NCI-H2196 (cell line): ENCODE measurements around the gene NGDN.

ENCODE experiments used
- DNase-seq: peaks from one replicate; lab custom pipeline; 2025; ENCODE audit not compliant: unreplicated experiment; lab: John Stamatoyannopoulos, UW

The NGDN gene

DNA sequence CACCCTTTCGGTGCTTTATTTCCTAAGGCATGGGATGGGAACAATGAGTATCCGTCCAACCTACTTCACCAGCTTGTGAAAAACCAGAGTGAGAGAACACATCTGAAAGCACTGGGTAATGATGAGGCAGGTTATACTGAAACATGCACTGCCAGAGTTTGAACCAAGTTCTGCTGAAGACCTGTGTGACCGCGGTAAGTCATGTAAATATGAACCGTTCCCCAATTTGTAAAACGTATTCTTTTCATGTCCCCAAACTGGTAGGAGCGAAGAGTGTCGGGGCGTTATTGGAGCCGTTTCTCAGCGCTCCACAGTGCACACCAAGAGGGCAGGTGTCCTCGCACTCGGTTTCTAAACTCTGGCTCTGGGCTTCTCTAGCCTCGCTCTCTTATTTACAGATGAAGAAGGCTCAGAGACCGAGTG lies 788 bp upstream of the NGDN start:
- no peak for DNase-seq

DNA sequence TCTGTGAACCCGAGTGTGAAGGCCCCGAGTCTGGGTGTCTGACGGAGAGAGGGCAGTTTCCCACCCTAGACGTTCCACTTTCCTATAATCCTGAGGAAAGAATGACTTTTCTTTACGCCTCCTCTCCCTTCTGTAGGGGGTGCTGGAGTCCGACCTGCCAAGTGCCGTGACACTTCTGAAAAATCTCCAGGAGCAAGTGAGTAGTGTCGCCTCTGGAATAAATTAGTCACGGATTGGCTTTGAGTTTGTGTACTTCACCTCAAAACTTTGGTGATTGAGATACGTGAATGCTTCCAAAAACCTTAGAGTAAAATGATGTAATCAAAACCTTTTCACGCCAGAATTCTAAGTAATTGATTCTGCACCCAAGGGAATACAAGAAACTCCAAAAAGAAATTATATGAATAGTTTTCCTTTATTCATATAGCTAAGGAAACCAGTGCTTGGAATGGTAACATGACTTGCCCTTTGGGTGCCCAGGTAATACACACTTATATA lies 452 bp downstream of the NGDN start:
- no peak for DNase-seq

DNA sequence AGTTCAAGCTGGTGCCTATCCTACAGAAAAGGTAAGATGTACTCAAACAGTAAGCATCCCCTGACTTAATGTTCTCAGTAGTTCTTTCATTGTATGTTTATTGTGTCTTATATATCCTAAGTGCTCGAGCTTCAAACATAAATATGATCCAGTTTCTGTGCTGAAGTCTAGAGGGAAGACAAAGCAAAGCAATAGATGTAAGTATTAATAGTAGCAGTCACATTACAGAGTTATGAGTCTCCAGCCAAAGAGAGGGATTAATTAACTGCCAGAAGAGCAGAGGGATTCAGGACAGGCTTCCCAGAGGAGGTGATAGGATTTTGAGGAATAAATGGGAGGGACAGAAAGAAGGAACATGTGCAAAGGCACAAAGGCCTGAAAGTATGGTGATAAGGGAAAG lies 1.4 kb downstream of the NGDN start:
- no peak for DNase-seq

DNA sequence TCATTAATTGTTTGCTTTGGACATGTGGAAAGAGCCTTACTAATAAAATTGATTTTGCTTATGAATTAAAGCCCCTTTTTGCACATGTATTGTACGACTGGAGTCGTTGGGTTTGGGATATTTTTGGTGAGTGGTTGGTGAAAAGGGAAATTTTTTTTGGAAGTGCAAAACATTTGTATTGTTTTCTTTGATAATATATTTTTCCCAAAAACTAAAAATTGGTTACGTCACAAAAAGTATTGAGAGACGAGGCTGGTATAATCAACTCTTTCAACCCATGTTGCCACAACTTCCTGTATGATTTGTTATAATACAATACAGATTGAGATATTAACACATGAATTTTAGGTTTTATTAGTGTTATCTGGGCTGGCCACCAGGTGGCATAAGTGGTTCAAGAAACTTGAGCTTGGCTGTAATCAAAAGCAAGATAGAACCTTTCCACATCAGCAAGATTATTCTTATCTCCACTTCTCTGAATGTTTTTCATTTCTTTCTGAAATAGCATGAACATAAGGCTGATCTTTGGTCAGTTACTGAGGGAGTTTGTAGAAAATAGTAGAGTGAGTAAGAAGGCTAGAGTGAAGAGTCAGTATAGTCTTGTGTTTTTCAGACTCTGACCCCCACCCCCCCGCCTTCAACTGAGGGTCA lies 8.7 kb downstream of the NGDN start:
- peak; percentile 71 for DNase-seq

DNA sequence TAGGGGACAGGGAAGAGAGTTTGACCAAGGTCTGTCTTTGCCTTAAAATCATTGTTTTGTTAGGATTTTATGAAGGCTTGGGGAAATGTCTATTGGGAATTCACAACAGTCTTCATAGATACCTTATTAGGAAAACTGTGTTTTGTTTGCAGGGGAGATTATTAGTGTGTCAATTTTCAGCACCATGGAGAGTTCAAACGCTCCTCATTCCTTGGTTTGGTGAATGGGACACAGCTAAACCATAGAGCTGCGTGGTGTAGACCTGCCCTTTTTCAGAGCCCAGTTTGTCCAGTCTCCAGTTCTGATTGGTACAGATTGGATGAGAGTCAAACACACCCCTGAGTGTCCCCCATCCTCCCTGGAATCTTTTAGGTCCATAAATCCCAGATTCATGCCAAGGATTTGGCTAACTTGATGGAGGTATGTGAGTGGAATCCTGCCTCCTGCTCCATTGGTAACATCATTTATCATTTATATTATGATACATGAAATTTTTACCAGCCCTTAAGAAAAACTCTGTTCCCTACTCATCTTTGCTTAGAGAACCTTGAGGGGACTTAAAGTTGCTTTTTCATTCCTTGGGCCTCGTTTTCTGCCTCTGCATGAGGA lies 12.0 kb downstream of the NGDN start:
- no peak for DNase-seq

DNA sequence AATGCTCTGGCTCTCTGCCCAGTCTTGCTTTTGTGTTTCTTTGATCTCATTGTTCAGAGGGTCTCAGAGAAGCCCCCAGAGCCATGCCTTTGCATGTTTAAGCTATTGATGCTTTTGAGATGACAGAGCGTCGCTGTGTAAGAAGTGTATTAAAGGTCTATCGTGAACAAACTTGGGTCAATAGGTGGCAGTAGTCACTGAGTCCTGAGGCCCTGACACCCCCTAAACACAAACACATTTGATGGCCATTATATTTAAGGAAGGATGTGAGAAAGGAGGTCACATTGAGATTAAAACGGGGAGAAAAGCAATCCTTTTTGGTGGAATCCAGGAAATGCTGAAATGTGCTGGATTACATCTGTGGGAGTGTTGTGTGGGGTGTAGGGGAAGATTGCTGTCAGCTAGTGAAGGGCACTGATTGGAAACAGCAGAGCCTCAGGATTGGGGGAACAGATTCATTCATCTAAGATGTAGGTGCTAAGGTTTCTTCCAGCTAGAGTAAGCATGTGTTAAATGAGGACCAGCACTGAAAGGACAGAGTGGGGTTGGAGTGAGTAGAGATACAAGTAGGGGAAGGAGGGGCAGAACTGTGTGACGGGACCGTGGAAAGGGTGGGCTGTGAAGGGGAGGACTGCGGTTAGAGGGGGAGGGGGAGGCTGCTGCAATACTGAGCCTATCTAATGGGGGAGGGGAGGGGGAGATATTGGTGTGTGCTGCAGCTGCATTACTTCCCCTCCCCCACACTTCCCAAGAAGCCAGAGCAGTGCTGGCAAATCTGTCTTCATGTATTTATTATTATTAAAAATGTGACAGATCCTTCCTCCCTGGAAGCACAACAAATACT lies 12.7 kb downstream of the NGDN start:
- DNase-seq = peak; percentile 12

DNA sequence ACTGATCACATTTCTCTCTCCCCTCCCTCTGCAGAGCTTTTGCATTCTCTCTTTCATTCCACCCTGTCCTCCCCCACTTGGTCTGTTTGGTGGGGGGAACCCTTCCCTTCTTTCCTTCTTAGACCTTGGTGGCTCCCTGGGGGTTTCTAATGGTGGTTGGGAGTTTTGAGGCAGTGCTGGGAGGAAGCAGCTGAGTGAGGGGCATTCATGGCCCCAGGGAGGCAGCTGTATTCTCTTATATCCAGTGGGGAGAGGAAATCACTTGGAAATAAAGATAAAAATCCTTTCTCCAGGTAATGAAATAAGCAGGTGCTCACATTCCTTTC lies 13.3 kb downstream of the NGDN start:
- DNase-seq = no peak

DNA sequence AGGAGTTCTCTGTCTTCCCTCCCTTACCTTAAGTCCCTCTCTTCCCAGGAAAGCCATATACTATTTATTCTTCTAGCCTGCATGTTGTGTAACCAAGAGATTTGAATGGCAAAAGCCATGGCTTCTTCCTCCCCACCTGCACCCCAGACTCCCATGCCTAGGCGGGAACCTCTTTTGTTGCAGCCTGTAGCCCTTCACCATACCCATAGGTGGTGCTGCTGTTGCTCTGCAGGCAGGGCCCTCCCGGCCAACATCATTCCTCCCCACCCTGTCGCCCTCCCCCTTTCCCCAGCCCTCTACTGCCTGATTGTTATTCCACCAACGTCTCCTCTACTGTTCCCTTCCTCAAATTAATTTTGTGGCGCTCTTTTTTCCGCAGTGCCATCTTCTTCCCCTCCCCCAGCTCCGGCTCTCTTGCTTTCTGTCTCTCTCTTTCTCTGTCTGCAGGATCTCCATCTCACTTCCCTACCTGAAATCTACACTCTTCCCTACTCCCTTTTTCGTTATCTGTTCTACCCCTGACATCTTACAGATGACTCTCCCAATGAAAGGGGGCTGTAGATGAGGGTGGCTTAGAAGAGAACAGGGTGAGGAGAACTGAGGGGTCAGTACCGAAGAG lies 13.8 kb downstream of the NGDN start:
- DNase-seq = peak; percentile 77

DNA sequence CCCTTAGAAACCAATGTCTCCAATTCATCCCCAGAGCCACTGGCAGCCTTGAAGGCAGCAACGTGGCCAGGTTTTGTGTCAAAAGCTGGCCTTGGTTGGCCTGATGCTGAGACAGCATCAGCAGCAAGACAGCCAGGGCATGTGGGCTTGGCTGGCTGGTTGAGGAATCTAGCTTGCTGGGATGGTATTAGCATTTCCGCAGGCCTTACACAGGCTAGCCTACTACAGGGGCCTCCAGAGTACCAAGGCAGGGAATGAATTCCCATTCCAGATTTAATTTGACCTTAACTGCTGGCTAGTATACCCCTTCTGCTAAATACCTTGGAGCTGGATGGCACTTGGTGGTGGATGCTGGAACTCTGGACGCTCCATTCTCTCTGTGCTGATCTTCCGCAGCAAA lies 15.8 kb downstream of the NGDN start:
- no peak for DNase-seq

DNA sequence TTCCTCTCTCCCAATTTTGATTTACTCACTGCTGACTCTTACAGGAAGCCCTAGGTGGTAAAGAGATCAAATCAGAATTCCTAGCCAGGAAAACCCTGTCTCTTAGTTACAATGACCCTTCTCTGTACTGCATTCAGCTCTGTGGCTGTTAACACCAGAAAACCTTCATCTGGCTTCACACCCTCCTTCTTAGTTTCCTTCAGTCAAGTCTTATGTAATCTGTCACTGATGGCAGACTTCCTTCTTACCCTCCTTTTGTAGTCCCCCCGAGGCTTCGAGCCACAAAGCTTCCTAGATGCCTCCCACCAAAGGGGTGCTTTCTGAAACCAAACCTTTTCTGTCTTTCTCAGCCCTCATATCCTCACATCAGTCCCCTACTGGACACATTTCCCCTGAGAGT lies 16.5 kb downstream of the NGDN start:
- DNase-seq = no peak

DNA sequence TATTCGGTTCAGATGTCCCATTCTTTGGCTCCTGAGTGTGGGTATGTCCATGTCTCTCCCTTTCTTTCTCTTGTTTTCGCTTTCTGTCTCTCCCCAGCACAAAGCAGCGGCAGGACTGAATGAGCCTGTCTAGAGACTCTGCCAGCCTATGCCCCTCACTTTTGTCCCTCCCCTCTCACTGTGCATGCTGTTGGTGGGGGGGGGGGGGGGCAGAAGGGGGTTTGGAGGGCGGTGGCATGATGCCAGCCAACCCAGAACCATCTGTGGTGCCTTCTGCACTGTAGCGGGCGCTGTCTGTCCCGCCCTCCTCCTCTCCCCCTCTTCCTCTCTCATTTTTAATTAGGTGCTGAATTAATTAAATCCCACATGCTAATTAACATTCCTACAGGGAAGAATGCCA lies 17.7 kb downstream of the NGDN start:
- DNase-seq = no peak

DNA sequence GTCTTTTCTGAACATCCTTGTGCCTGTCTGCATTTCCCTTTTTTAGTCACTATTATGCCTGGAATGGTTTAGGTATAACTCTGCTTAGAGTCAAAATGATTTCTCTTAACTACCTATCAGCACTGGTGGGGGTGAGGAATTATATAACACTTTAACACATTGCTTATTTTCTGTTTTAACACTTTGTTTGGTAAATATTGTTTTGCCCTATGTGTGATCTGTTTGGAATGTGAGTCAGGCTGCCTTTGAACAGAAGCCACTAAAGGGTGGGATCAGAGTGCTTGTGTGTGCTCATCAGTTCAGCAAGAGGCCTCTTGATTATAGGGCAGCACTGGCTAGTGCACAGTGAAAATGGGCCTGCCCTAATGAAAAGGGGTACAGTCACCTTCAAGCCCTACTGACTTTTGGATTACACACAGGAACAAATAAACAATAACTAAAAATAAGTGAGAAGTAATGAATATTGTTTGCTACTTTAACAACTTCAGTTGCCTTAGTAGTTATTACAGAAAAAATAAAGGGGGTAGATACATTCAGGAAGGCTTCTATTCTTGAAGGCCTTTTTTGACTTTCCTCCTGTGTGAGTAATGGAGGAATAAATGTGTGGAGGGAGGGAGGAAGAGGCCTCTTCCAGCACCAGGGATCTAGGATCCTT lies 23.2 kb downstream of the NGDN start:
- DNase-seq = no peak

DNA sequence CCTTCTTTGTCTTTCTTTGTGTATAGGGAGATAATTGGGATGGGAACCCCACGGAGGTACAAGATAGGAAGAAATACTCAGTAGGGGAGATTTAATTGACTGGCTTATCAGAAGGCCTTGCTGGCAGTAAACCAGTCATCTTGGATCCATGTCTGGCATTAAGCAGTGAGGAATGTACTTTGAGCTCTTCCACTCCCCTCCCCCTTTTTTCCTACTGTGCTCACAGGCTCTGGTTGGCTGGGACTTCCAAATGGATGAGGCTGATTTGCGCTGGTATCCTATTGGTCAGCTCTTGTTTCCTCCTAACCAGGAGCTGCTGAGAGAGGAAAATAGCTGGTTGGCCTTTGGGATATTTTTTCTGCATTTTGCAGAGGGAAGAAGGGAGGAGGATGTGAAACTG lies 24.7 kb downstream of the NGDN start:
- DNase-seq = no peak

DNA sequence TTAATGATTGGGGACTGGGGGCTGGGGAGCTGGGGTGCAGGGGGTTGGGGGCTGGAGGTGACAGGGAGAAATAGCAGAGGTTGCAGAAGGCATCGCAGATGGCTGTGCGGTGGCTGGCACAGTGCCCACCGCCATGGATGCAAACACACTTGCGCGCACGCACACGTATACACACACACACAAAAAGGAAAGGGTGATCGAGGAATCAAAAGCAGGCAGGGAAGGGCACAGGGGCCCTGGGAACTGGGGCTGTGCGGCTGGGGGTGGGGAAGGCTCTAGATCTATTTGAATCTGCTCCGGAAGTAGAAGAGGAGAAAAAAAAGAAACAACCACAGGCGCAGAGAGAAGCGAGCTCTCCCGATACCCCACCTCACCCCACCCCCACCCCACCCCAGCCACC lies 42.7 kb downstream of the NGDN start:
- peak; percentile 52 for DNase-seq

DNA sequence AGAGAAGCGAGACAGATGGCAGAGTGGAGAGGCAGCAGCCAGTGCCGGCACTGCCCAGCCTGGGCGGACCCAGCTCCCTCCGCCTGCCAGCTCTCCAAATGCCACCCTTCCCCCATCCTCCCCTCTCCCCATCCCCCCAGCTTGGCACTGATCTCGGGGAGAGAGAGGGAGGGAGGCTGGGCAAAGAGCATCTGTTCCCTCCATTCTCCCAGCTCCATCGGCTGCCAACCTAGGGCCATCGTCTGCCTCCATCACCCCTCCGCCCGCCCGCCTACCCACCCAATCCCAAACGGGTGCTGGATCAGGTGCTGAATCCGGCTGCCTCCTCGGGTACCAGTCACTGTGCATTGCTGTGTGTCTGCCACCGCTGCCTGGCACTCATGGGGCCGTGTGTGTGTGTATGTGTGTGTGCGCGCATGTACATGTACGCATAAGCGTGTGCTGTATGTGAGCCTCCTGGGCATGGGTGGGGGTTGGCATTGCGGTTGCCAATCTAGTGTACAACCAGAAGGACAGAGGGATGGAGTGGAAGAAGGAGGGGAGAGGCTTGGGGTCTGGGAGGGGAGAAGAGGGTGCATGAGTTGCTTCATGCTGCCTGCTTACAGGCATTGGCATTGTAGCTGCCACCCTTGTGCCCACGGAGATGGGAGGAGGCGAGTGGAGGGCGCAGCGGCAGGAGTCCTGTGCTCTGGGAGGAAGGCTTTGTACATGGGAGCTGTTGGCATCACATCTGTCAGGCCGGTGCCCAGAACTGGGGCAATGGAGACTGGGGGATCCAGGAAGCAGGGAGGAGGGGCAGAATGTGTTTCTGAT lies 43.7 kb downstream of the NGDN start:
- peak; percentile 81 for DNase-seq

DNA sequence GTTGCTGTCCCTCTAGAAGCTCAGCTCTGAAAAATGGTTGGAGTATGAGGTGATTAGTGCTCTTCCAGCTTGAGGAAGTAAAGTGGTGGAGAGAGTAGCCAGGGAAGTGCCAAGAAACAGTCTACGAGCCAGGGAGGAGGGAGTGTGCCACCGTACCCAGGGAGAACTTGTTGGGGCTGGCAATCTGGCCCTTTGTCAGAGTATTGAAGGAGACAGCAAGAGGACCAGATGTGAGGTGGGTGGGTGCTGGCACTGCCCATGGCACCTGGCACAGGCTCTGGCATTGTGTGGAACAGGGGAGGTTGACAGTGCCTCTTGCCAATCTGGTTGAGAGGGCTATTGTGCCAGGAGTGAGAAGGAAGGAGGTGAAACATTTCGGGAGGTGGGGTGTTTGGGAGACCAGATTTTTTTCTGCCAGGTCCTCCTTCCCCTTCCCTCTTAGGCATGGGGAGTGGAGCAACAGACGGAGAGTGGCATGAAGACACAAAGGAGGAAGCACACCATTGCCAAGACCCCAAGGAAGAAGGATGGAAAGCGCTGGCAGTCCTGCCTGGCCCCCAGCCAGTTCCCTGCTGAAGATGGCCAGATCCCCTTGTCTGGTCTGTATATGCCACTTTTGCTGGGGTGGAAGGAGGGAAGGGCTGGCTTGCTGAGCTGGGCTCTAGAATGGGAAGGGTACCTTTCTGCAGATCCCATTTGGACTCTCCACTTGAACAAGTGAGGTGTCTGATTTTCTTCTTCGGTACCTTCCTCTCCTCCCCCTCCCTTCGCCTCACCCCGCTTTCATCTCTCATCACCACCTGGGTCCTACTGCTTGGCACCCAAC lies 44.5 kb downstream of the NGDN start:
- peak; percentile 81 for DNase-seq

DNA sequence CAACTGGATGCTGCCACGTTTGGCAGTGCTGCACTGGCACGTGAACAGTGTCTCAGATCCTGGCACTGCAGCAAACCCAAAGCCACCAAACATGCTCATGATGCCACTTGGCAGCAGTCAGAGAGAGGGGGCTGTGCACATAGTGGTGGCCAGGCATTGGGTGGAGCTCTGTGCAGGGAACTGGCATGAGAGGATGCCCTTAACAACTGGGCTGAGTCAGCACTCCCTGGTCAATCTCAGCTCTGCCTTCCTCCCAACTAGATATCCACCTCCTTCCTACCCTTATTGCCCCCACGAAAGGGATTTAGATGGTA lies 45.1 kb downstream of the NGDN start:
- DNase-seq = peak; percentile 91

DNA sequence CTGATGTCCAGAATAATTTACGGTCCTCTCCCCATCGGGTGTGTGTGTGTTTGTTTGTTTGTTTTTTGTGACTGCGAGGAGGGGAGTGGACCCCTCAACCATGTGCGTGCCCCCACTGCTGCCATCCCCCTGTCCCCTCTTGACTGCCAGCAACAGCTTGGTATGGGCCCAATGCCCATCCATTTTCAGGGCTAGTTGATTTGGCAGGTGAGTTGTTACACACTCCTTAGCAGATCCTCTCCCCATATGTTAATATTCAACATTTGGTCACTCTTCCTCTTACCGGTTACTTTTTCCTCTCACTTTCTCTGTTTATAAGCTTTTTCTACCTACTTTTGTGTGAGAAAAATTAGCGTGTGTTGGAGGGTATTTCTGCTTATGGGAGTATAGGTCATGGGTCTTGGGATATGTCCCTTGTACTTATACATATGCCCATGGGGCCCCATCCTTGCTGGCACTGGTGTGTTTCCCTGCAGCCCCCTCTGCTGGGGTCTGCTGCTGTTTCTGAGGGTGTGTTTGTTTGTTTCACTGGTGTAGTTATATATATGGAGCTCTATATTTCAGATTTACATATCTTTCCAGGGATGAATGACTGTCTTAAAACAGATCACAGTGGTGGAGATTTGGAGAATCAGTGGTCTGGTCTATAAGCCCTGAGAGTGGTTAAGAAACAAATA lies 48.3 kb downstream of the NGDN start:
- DNase-seq = no peak

DNA sequence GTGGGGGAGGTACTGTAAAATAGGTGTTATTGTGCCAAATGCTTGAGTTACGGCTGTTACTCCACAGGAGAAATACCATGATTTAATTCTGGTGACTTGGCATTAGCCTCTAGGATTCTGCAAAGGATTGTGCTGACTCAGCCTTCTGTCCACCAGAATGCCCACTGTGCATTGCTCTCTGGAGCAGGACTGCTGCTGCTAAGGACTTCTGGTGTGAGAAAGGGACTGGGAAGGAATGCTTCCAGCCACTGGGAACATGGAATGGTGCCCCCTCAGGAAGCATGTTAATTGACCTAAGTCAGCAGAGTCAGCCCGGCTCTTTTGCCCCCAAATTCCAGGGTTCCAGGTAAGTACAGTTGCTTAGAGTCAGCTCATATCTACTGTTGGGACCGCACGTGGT lies 49.2 kb downstream of the NGDN start:
- no peak for DNase-seq
